Muscle of leg (tissue), 9 donors: ENCODE results near the gene GAGE12C. TPM values are rescaled to one million over a fixed set of nuclear protein-coding genes. Genes with fewer than 3 reads are reported as not detected.

ENCODE experiments used
- polyA plus RNA-seq, 8 donors: library from polyadenylated mRNA; unstranded; fragments of 120-200 nt; gene quantifications; one replicate each; pipeline versions ENCODE4 v1.2.1 to v1.2.3, GENCODE V29; 2013; ENCODE audit warnings: inconsistent platforms in 1 of 8, low replicate concordance in 1 of 8; ENCODE audit not compliant: insufficient read length in 8 of 8, insufficient read depth in 1 of 8
- total RNA-seq: library from RNA; stranded (reverse); fragments of 120-200 nt; gene quantifications from one replicate; pipeline ENCODE4 v1.2.4, GENCODE V29; 2013

GAGE12C gene
- total and polyA plus RNA-seq, 9 donors = not detected

Other genes with a start within 250 kb of the GAGE12C start
- not detected for gene GAGE10, start 228.5 kb upstream of the GAGE12C start, total RNA-seq
- not detected for gene GAGE10, start 228.5 kb upstream of the GAGE12C start, polyA plus RNA-seq
- not detected for gene GAGE12J, start 210.1 kb upstream of the GAGE12C start, total RNA-seq
- gene GAGE12J, start 210.1 kb upstream of the GAGE12C start, polyA plus RNA-seq = not detected
- not detected for gene GAGE13, start 200.6 kb upstream of the GAGE12C start, total RNA-seq
- gene GAGE13, start 200.6 kb upstream of the GAGE12C start, polyA plus RNA-seq = not detected
- gene GAGE12D, start 9.6 kb downstream of the GAGE12C start, total RNA-seq = not detected
- gene GAGE12D, start 9.6 kb downstream of the GAGE12C start, polyA plus RNA-seq = not detected
- gene GAGE12E, start 19.1 kb downstream of the GAGE12C start, total RNA-seq = not detected
- not detected for gene GAGE12E, start 19.1 kb downstream of the GAGE12C start, polyA plus RNA-seq
- not detected for gene GAGE12F, start 28.7 kb downstream of the GAGE12C start, total RNA-seq
- not detected for gene GAGE12F, start 28.7 kb downstream of the GAGE12C start, polyA plus RNA-seq
- gene GAGE12G, start 38.2 kb downstream of the GAGE12C start, total RNA-seq = not detected
- gene GAGE12G, start 38.2 kb downstream of the GAGE12C start, polyA plus RNA-seq = not detected
- gene GAGE12H, start 47.8 kb downstream of the GAGE12C start, total RNA-seq = not detected
- gene GAGE12H, start 47.8 kb downstream of the GAGE12C start, polyA plus RNA-seq = not detected
- gene GAGE2A, start 57.3 kb downstream of the GAGE12C start, total RNA-seq = not detected
- gene GAGE2A, start 57.3 kb downstream of the GAGE12C start, polyA plus RNA-seq = not detected
- gene GAGE1, start 66.8 kb downstream of the GAGE12C start, total RNA-seq = not detected
- not detected for gene GAGE1, start 66.8 kb downstream of the GAGE12C start, polyA plus RNA-seq
- not detected for gene PAGE1, start 163.8 kb downstream of the GAGE12C start, total RNA-seq
- gene PAGE1, start 163.8 kb downstream of the GAGE12C start, polyA plus RNA-seq = not detected